OCI-LY1 (cell line): ENCODE measurements around the gene GJC2.
"Not testable (repeated sequence)": the region's sequence is repeated elsewhere in the genome, so short reads cannot be mapped to it uniquely, and the experiment has no call there.

Experiments used
- H2AFZ ChIP-seq: fragments of 200-600 bp; sonication (generic), shearing (Covaris generic); 2 replicates; pipeline ENCODE4 v1.6.0; 2014; ENCODE audit warnings: antibody characterized with exemption, mild to moderate bottlenecking, low read length
- H3F3A ChIP-seq: fragments of 200-600 bp; sonication (generic), shearing (Covaris generic); 2 replicates; pipeline ENCODE4 v1.6.0; 2014; ENCODE audit warnings: mild to moderate bottlenecking, antibody characterized with exemption, low read length, moderate library complexity; ENCODE audit not compliant: insufficient read depth
- H3K27ac ChIP-seq: fragments of 200-600 bp; sonication (generic); 2 replicates; pipeline ENCODE4 v1.5.1; 2014; ENCODE audit warnings: low read length, mixed run types, mild to moderate bottlenecking, low read depth; ENCODE audit not compliant: poor library complexity, severe bottlenecking
- H3K27me3 ChIP-seq: fragments of 200-600 bp; sonication (generic); 2 replicates; pipeline ENCODE4 v1.6.0; 2014; ENCODE audit warnings: antibody characterized with exemption, mild to moderate bottlenecking, low read length, moderate library complexity; ENCODE audit not compliant: insufficient read depth
- H3K36me3 ChIP-seq: fragments of 200-600 bp; sonication (generic); 2 replicates; pipeline ENCODE4 v1.6.1; 2014; ENCODE audit warnings: mild to moderate bottlenecking, antibody characterized with exemption, low read length, moderate library complexity, mixed read lengths; ENCODE audit not compliant: insufficient read depth
- H3K4me1 ChIP-seq: fragments of 200-600 bp; sonication (generic); 2 replicates; pipeline ENCODE4 v1.5.1; 2014; ENCODE audit warnings: mild to moderate bottlenecking, low read length, moderate library complexity; ENCODE audit not compliant: insufficient read depth, severe bottlenecking
- H3K4me2 ChIP-seq: fragments of 200-600 bp; sonication (generic), shearing (Covaris generic); 2 replicates; pipeline ENCODE4 v1.6.1; 2014; ENCODE audit warnings: low read length
- H3K4me3 ChIP-seq: fragments of 200-600 bp; sonication (generic); 2 replicates; pipeline ENCODE4 v1.5.1; 2014; ENCODE audit warnings: low read length, low read depth, mild to moderate bottlenecking, mixed read lengths; ENCODE audit not compliant: poor library complexity, severe bottlenecking
- H3K79me2 ChIP-seq: fragments of 200-600 bp; shearing (Covaris generic); 2 replicates; pipeline ENCODE4 v1.6.1; 2016; ENCODE audit warnings: mixed run types, low read length, mixed read lengths; ENCODE audit not compliant: insufficient read depth
- H3K9ac ChIP-seq: fragments of 200-600 bp; sonication (generic), shearing (Covaris generic); 2 replicates; pipeline ENCODE4 v1.6.1; 2014; ENCODE audit warnings: mild to moderate bottlenecking, low read length, mixed read lengths
- H3K9me2 ChIP-seq: fragments of 200-600 bp; sonication (generic), shearing (Covaris generic); 2 replicates; pipeline ENCODE4 v1.6.1; 2014; ENCODE audit warnings: low read depth, mild to moderate bottlenecking, low read length, mixed read lengths
- H3K9me3 ChIP-seq: fragments of 200-600 bp; shearing (Covaris generic); 2 replicates; pipeline ENCODE4 v1.6.1; 2014; ENCODE audit warnings: low read length, mixed read lengths
- H4K20me1 ChIP-seq: fragments of 200-600 bp; sonication (generic), shearing (Covaris generic); 2 replicates; pipeline ENCODE4 v1.6.0; 2016; ENCODE audit warnings: mild to moderate bottlenecking, low read length; ENCODE audit not compliant: insufficient read depth
- EZH2 ChIP-seq: fragments of 200-600 bp; sonication (generic), shearing (Covaris generic); IDR thresholded peaks from 2 replicates; pipeline ENCODE4 v1.8.0; 2017; ENCODE audit warnings: borderline replicate concordance, mixed run types, mild to moderate bottlenecking, antibody characterized with exemption, low read length, moderate library complexity, mixed read lengths
- TF ChIP-seq, protein P1 (sequence below): fragments of 200-600 bp; sonication (generic), shearing (Covaris generic); IDR thresholded peaks from 2 replicates; pipeline ENCODE4 v1.5.1; 2017; ENCODE audit warnings: mild to moderate bottlenecking, antibody characterized with exemption, low read length, moderate library complexity, mixed read lengths

Gene GJC2

GRCh38 chr1:228172591-228173527 is 23.1 kb downstream of the GJC2 start:
- Histone ChIP-seq H3K9me3 (no peaks in the 10 kb centered on the region), H4K20me1 (no peaks in the 10 kb centered on the region), H3K4me2 (no peak overlapping the region), H3K4me3 (no peak overlapping the region), H3K79me2 (no peaks in the 10 kb centered on the region), H3K4me1 (no peaks in the 10 kb centered on the region), H3F3A (no peaks in the 10 kb centered on the region), H3K9ac (no peak overlapping the region), H3K27me3 (no peaks in the 10 kb centered on the region), H3K27ac (no peak overlapping the region), H2AFZ (no peak overlapping the region), H3K36me3 (no peaks in the 10 kb centered on the region), H3K9me2 (no peaks in the 10 kb centered on the region)
- TF ChIP-seq, protein P1, sequence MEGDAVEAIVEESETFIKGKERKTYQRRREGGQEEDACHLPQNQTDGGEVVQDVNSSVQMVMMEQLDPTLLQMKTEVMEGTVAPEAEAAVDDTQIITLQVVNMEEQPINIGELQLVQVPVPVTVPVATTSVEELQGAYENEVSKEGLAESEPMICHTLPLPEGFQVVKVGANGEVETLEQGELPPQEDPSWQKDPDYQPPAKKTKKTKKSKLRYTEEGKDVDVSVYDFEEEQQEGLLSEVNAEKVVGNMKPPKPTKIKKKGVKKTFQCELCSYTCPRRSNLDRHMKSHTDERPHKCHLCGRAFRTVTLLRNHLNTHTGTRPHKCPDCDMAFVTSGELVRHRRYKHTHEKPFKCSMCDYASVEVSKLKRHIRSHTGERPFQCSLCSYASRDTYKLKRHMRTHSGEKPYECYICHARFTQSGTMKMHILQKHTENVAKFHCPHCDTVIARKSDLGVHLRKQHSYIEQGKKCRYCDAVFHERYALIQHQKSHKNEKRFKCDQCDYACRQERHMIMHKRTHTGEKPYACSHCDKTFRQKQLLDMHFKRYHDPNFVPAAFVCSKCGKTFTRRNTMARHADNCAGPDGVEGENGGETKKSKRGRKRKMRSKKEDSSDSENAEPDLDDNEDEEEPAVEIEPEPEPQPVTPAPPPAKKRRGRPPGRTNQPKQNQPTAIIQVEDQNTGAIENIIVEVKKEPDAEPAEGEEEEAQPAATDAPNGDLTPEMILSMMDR: no peak
- no peak for TF ChIP-seq EZH2

DNA sequence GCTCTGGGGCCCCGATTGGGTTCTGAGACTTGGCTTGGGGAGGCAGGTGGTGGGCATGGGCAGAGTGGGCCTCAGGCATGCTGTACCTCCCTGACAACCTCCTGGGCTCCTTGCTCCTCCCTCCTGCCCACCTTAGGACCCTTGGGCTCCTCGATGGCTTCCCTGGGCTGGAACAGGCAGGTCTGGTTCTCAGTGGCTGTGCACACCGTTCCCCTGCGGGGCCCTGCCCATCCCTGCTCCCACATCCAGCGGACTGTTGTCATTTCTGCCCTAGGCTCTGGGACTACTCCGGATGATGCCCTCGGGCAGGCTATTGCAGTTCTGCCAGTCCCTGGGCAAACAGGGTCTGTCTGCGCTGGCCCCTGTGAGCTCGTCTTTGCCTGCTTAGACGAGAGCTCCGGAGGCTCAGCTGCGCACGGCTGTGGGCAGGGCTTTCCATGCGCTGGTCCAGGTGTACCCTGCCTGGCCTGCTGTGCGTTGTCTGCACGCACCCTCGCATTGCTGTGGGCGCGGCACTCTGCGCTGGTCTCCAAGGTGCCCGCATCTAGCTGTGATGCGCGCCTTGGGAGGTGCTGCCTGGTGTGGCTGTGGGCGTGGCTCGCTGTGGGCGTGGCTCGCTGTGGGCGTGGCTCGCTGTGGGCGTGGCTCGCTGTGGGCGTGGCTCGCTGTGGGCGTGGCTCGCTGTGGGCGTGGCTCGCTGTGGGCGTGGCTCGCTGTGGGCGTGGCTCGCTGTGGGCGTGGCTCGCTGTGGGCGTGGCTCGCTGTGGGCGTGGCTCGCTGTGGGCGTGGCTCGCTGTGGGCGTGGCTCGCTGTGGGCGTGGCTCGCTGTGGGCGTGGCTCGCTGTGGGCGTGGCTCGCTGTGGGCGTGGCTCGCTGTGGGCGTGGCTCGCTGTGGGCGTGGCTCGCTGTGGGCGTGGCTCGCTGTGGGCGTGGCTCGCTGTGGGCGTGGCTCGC is 24.1 kb downstream of the GJC2 start:
- not testable (repeated sequence) for H3K9ac ChIP-seq, H3K36me3 ChIP-seq, H3K4me2 ChIP-seq, H3K4me1 ChIP-seq, H3K9me2 ChIP-seq, H3K27me3 ChIP-seq, H2AFZ ChIP-seq, H3K27ac ChIP-seq, H3F3A ChIP-seq, H3K79me2 ChIP-seq, H3K9me3 ChIP-seq, H4K20me1 ChIP-seq, H3K4me3 ChIP-seq

- H3K27me3 ChIP-seq: no peaks in the 10 kb centered on the region
- no peak for TF ChIP-seq EZH2
- TF ChIP-seq, protein P1: no peak
- H3K9me3 ChIP-seq: no peaks in the 10 kb centered on the region
- H3K9ac ChIP-seq: no peak overlapping the region
- H4K20me1 ChIP-seq: no peaks in the 10 kb centered on the region
- no peaks in the 10 kb centered on the region for H3K4me1 ChIP-seq
- no peaks in the 10 kb centered on the region for H3K36me3 ChIP-seq
- no peaks in the 10 kb centered on the region for H3F3A ChIP-seq
- H3K4me2 ChIP-seq: no peak overlapping the region
- no peaks in the 10 kb centered on the region for H3K79me2 ChIP-seq
- no peak overlapping the region for H3K27ac ChIP-seq
- no peak overlapping the region for H2AFZ ChIP-seq
- H3K9me2 ChIP-seq: no peaks in the 10 kb centered on the region
- H3K4me3 ChIP-seq: no peak overlapping the region
Observed at GRCh38 chr1:228174482-228175315, 25.0 kb downstream of the GJC2 start.
